ENCODE measurements around the gene ENOX2.

The ENOX2 gene

DNA sequence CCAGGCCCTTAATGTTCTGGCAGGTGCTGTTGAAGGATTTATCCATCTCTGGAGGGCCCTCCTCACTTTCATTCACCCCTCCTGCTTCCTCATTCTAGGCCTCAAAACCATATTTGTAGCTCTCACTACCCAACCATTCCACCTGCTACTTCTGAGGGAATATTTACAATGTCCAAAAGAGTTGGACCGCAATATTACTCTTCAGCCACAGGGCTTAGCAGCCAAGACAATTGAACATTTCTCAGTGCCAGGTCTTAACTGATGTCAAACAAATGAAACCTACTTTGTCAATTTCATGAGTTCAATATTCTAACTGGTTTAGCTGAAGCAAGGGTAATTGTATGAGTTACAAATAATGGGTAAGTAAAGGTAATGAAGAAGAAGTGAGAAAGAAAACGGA is 113.2 kb downstream of the ENOX2 start:
- in situ Hi-C loops (cut with HindIII; ENCODE audit: low pct_ligation_motif_present, low sequenced_read_pairs), result no loop called here
- Histone ChIP-seq H3K27ac (no peak overlapping the region), H3K36me3 (replicated peaks) (no peaks in the 10 kb centered on the region), H3K4me3 (ENCODE audit: low read depth, low read length) (no peak overlapping the region), H3K27me3 (replicated peaks) (no peaks in the 10 kb centered on the region)
- TF ChIP-seq, protein P1, sequence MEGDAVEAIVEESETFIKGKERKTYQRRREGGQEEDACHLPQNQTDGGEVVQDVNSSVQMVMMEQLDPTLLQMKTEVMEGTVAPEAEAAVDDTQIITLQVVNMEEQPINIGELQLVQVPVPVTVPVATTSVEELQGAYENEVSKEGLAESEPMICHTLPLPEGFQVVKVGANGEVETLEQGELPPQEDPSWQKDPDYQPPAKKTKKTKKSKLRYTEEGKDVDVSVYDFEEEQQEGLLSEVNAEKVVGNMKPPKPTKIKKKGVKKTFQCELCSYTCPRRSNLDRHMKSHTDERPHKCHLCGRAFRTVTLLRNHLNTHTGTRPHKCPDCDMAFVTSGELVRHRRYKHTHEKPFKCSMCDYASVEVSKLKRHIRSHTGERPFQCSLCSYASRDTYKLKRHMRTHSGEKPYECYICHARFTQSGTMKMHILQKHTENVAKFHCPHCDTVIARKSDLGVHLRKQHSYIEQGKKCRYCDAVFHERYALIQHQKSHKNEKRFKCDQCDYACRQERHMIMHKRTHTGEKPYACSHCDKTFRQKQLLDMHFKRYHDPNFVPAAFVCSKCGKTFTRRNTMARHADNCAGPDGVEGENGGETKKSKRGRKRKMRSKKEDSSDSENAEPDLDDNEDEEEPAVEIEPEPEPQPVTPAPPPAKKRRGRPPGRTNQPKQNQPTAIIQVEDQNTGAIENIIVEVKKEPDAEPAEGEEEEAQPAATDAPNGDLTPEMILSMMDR (IDR thresholded peaks at IDR 0.05; ENCODE audit: low read depth, low read length, missing control alignments), result no peak
- DNase-seq, result no peak

DNA sequence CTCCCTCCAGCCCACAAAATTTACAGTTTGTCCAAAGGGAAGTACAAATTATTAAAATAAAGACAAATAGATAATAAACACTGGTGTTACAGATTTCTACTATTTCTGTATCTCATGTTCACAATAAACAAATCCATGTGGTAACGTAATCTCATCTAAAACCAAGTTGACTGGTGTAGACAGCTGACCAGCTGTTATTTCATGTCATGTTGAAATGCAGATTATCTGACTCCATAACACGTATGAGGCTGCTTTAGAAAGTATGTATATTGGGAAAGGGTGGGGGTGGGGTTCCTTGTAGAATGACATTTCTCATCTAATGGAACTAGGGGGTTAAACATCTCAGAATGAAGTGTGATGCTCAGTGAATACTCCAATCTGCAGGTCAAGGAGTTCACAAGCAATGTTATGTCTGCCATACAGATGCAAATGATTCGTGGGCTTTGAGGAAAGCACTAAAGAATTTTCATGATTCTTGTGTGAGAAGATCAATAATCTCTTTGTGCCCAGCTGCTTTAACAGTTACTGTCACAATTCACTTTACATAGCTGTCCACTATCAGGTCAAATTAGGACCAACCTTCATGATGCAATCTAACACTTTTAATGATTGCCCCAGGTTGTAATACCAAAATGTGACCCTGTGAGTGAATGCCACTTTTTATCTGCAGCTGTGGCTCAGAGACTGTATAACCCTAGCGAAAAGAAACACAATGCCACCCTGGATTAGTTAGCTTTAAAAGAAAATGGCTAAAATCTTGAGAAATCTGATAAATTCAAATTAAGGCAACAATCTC is 114.0 kb downstream of the ENOX2 start:
- Histone ChIP-seq H3K27me3 (replicated peaks) (no peaks in the 10 kb centered on the region), H3K27ac (no peak overlapping the region), H3K36me3 (replicated peaks) (no peaks in the 10 kb centered on the region), H3K4me3 (ENCODE audit: low read depth, low read length) (no peak overlapping the region)
- in situ Hi-C loops (cut with HindIII; ENCODE audit: low pct_ligation_motif_present, low sequenced_read_pairs), result no loop called here
- TF ChIP-seq, protein P1 (IDR thresholded peaks at IDR 0.05; ENCODE audit: low read depth, low read length, missing control alignments), result no peak
- DNase-seq, result no peak

DNA sequence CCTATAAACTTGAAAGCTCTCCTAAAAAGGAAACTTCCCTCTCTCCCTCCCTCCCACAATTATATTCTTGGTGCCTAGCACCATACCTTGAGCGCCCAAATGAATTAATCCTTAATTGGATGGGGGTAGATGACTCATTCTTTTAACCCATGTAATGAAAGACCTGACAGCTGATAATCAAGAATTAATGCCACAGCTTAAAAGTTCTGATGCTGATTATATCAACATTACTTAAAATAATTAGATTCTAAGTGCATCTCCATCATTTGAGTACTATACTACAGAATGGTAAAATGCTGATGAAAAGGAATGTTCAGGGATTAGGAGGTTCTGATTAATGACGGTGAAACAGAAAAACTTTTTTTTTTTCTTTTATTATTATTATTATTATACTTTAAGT is 117.0 kb downstream of the ENOX2 start:
- no peak overlapping the region for H3K4me3 ChIP-seq (ENCODE audit: low read depth, low read length)
- no peaks in the 10 kb centered on the region for H3K36me3 ChIP-seq (replicated peaks)
- no peak overlapping the region for H3K27ac ChIP-seq
- in situ Hi-C loops (cut with HindIII; ENCODE audit: low pct_ligation_motif_present, low sequenced_read_pairs), result no loop called here
- no peak for DNase-seq
- TF ChIP-seq, protein P1 (IDR thresholded peaks at IDR 0.05; ENCODE audit: low read depth, low read length, missing control alignments), result no peak
- H3K27me3 ChIP-seq (replicated peaks), result no peaks in the 10 kb centered on the region

DNA sequence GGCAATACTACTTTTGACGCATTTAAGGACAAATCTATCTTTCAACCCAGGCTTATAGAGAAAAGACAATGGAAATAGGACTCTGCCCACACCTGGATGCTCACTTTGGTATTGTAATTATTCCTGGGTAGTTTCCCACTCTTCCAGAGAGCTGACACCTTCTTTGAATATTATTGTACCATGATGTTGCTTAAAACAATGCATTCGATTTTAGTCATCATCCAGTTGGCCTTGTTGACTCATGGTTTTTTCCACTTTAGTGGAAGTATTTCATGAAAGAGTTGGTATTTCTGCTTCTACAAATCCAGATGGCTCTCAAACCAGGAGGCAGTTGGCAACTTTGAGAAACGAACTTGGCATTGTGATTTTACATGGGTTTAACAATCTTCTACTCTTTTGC is 124.2 kb downstream of the ENOX2 start:
- no peak for DNase-seq
- in situ Hi-C loops (cut with HindIII; ENCODE audit: low pct_ligation_motif_present, low sequenced_read_pairs), result no loop called here
- H3K4me3 ChIP-seq (ENCODE audit: low read depth, low read length), result no peak overlapping the region
- TF ChIP-seq, protein P1 (IDR thresholded peaks at IDR 0.05; ENCODE audit: low read depth, low read length, missing control alignments), result no peak
- H3K36me3 ChIP-seq (replicated peaks), result no peaks in the 10 kb centered on the region
- no peaks in the 10 kb centered on the region for H3K27me3 ChIP-seq (replicated peaks)
- no peak overlapping the region for H3K27ac ChIP-seq

DNA sequence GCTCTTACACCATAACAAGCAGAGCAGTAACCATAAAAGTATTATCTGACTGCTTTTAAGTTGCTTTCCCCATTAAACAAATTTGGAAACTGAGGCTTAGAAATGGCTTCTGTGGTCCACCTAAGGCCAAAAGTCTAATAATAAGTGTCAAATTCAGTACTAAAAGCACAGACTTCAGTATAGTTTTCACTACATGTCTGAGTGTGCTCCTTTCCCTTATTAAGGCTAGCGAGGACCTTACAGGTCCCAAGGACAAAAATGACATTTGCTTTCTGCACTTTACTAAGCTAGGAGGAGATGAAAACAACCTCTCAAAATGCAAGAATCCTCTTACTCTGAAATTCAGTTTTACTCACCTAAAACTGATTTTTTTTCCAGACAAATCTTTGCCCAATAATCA is 127.2 kb downstream of the ENOX2 start:
- TF ChIP-seq, protein P1 (IDR thresholded peaks at IDR 0.05; ENCODE audit: low read depth, low read length, missing control alignments), result no peak
- no peaks in the 10 kb centered on the region for H3K36me3 ChIP-seq (replicated peaks)
- H3K4me3 ChIP-seq (ENCODE audit: low read depth, low read length), result no peak overlapping the region
- H3K27ac ChIP-seq, result no peak overlapping the region
- no peaks in the 10 kb centered on the region for H3K27me3 ChIP-seq (replicated peaks)
- no peak for DNase-seq
- in situ Hi-C loops (cut with HindIII; ENCODE audit: low pct_ligation_motif_present, low sequenced_read_pairs), result no loop called here

DNA sequence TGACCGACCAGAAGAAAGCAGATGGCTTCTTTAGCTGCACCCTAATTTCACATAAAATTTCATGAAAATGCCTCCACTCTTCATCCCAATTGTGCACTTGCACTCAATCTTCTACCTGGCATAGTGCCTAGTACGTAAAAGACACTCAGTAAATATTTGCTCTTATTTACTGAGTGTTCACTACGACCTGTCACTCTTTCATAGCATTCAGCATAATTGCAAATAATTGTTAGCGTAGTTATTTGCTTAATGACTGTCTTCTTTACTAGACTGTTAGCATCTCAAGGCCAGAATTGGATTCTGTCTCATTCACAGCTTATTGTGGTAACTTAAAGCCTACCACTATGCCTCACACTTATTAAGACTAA is 130.2 kb downstream of the ENOX2 start:
- TF ChIP-seq, protein P1 (IDR thresholded peaks at IDR 0.05; ENCODE audit: low read depth, low read length, missing control alignments), result no peak
- no peak overlapping the region for H3K4me3 ChIP-seq (ENCODE audit: low read depth, low read length)
- in situ Hi-C loops (cut with HindIII; ENCODE audit: low pct_ligation_motif_present, low sequenced_read_pairs), result no loop called here
- H3K27ac ChIP-seq, result no peak overlapping the region
- no peaks in the 10 kb centered on the region for H3K36me3 ChIP-seq (replicated peaks)
- DNase-seq, result no peak
- H3K27me3 ChIP-seq (replicated peaks), result no peaks in the 10 kb centered on the region

Measured in brain microvascular endothelial cell (primary cell).